Upper lobe of left lung (tissue), 6 donors: ENCODE measurements around the gene CNOT3. TPM values are rescaled to one million over a fixed set of nuclear protein-coding genes. Genes with fewer than 3 reads are reported as not detected.
A peak's percentile ranks its signal among the peaks of the same experiment; 100 is the strongest.
"Not testable (repeated sequence)": the region's sequence is repeated elsewhere in the genome, so short reads cannot be mapped to it uniquely, and the experiment has no call there.

Source experiments
- ATAC-seq, 2 donors: fragments of 200-7000 bp; cut with Tn5 transposase; one replicate each; pipeline ENCODE4 v1.9.1; 2022; ENCODE audit warnings: mild to moderate bottlenecking in 2 of 2, moderate library complexity in 2 of 2; ENCODE audit not compliant: low FRiP score in 2 of 2
- DNase-seq, 2 donors: peaks; one replicate each; pipeline ENCODE4 v3.0.0-alpha.2; 2019 to 2020
- H3K27ac ChIP-seq, 4 donors: fragments of 200-600 bp; sonication (generic); one replicate each; pipeline ENCODE4 v1.5.1; 2016 to 2019
- H3K27me3 ChIP-seq, 4 donors: fragments of 200-600 bp; sonication (generic); one replicate each; pipeline ENCODE4 v1.5.1; 2017 to 2019
- H3K36me3 ChIP-seq, 4 donors: fragments of 200-600 bp; sonication (generic); one replicate each; pipeline ENCODE4 v1.5.1; 2016 to 2019
- H3K4me1 ChIP-seq, 4 donors: fragments of 200-600 bp; sonication (generic); one replicate each; pipeline ENCODE4 v1.5.1; 2018 to 2019
- H3K4me3 ChIP-seq, 4 donors: fragments of 200-600 bp; sonication (generic); one replicate each; pipeline ENCODE4 v1.5.1; 2017 to 2019; ENCODE audit warnings: mild to moderate bottlenecking in 2 of 4, moderate library complexity in 1 of 4
- H3K9me3 ChIP-seq, 4 donors: fragments of 200-600 bp; sonication (generic); one replicate each; pipeline ENCODE4 v1.5.1; 2018 to 2019
- CTCF ChIP-seq, 6 experiments: fragments of 450-650 bp in 4 of 6; fragments of 200-600 bp in 2 of 6; sonication (generic) in 2 of 6; IDR thresholded peaks; one replicate each; pipeline ENCODE4 v1.5.1; 2016 to 2019; ENCODE audit warnings: antibody characterized with exemption in 6 of 6
- EP300 ChIP-seq, 4 donors: sonication (generic); formaldehyde crosslinking; IDR thresholded peaks; one replicate each; pipeline ENCODE4 v1.5.1; 2017; ENCODE audit warnings: antibody characterized with exemption in 4 of 4, control low read depth in 2 of 4
- POLR2A ChIP-seq, 4 donors: fragments of 450-650 bp; IDR thresholded peaks; one replicate each; pipeline ENCODE4 v1.5.1; 2016 to 2017; ENCODE audit warnings: antibody characterized with exemption in 4 of 4, mild to moderate bottlenecking in 2 of 4
- POLR2AphosphoS5 ChIP-seq, 2 donors: sonication (generic); formaldehyde crosslinking; IDR thresholded peaks; one replicate each; pipeline ENCODE4 v1.5.1; 2017; ENCODE audit warnings: antibody characterized with exemption in 2 of 2
- WGBS, 2 donors: methylation state at CpG; one replicate each; pipeline ENCODE4 v1.1.5; 2017 to 2018; 5-methylcytosine and 5-hydroxymethylcytosine counted together
- total RNA-seq, 6 donors: library from RNA; depleted of rRNA in 4 of 6; stranded (reverse); fragments of >200 nt in 4 of 6; gene quantifications; one replicate each; pipeline versions ENCODE4 v1.1.0 to v1.2.1, GENCODE V29; 2016 to 2021
- donor health status: DM: no; HTN: no; CAD: no; lungs with moderate emphysema.
- donor health status: DM: no; HTN: yes; CAD: no; lungs with severe emphysema.

CNOT3 gene
- total RNA-seq, 6 donors from 2014 or later = 18.8 to 65.0 (median 36.6) TPM

GRCh38 chr19:54191811-54192453 is 54.4 kb downstream of the CNOT3 start:
- H3K27ac ChIP-seq = peak overlapping the region; percentile 99 to 100 (median 99)
- H3K4me1 ChIP-seq = peaks cover 19 to 33% (median 22%) of the 10 kb centered on the region in 4 donors
- H3K36me3 ChIP-seq = peaks cover 0 to 22% (median 15%) of the 10 kb centered on the region in 4 donors
- no peak for ATAC-seq
- DNase-seq = peak in 1 of 2 donors; percentile 88
- no peaks in the 10 kb centered on the region for H3K27me3 ChIP-seq
- WGBS, 2 donors = 68 to 73% methylated on average over 16 to 19 of the region's 19 CpGs
- no peaks in the 10 kb centered on the region for H3K9me3 ChIP-seq
- TF ChIP-seq POLR2A (IDR thresholded peaks at IDR 0.05) (no peak), EP300 (IDR thresholded peaks at IDR 0.05) (no peak), POLR2AphosphoS5 (IDR thresholded peaks at IDR 0.05) (no peak), CTCF (IDR thresholded peaks at IDR 0.05) (no peak)
- peak overlapping the region; percentile 73 to 85 (median 80) for H3K4me3 ChIP-seq

GRCh38 chr19:54193011-54193410 is 55.4 kb downstream of the CNOT3 start:
- H3K27me3 ChIP-seq = no peaks in the 10 kb centered on the region
- 91 to 95% methylated on average over 11 of the region's 11 CpGs for WGBS, 2 donors

GRCh38 chr19:54194463-54194862 is 56.9 kb downstream of the CNOT3 start:
- H3K4me1 ChIP-seq = peaks cover 9 to 20% (median 11%) of the 10 kb centered on the region in 4 donors
- WGBS, 2 donors = 91 to 94% methylated on average over 12 of the region's 12 CpGs
- not testable (repeated sequence) for H3K27ac ChIP-seq, DNase-seq, ATAC-seq, H3K4me3 ChIP-seq, H3K9me3 ChIP-seq, H3K27me3 ChIP-seq
- H3K36me3 ChIP-seq = peaks cover 0 to 20% (median 14%) of the 10 kb centered on the region in 4 donors

More at GRCh38 chr19:54193011-54193410, 55.4 kb downstream of the CNOT3 start:
- H3K4me1 ChIP-seq = peaks cover 18 to 31% (median 20%) of the 10 kb centered on the region in 4 donors
- peak overlapping the region in 1 of 4 donors; percentile 99 for H3K27ac ChIP-seq
- peaks cover 0 to 20% (median 14%) of the 10 kb centered on the region in 4 donors for H3K36me3 ChIP-seq
- H3K4me3 ChIP-seq = no peak overlapping the region
- ATAC-seq (no peak), DNase-seq (no peak)
- no peaks in the 10 kb centered on the region for H3K9me3 ChIP-seq
- no peak for TF ChIP-seq CTCF (IDR thresholded peaks at IDR 0.05)
- TF ChIP-seq POLR2AphosphoS5 (IDR thresholded peaks at IDR 0.05) = no peak
- TF ChIP-seq POLR2A (IDR thresholded peaks at IDR 0.05) = no peak
- TF ChIP-seq EP300 (IDR thresholded peaks at IDR 0.05) = no peak

- DNase-seq = no peak
- no peaks in the 10 kb centered on the region for H3K9me3 ChIP-seq
- peaks cover 16 to 30% (median 19%) of the 10 kb centered on the region in 4 donors for H3K4me1 ChIP-seq
- H3K36me3 ChIP-seq = peaks cover 0 to 22% (median 14%) of the 10 kb centered on the region in 4 donors
- H3K27me3 ChIP-seq = no peaks in the 10 kb centered on the region
- 95 to 96% methylated on average over 7 of the region's 7 CpGs for WGBS, 2 donors
- no peak for ATAC-seq
- TF ChIP-seq EP300 (IDR thresholded peaks at IDR 0.05) (no peak), CTCF (IDR thresholded peaks at IDR 0.05) (no peak), POLR2AphosphoS5 (IDR thresholded peaks at IDR 0.05) (no peak), POLR2A (IDR thresholded peaks at IDR 0.05) (no peak)
- H3K27ac ChIP-seq = no peak overlapping the region
- no peak overlapping the region for H3K4me3 ChIP-seq
Observed at GRCh38 chr19:54196536-54196935, 59.0 kb downstream of the CNOT3 start.

GRCh38 chr19:54197121-54197520 is 59.6 kb downstream of the CNOT3 start:
- Histone ChIP-seq H3K27ac (no peak overlapping the region), H3K9me3 (no peaks in the 10 kb centered on the region), H3K36me3 (peaks cover 0 to 28% (median 20%) of the 10 kb centered on the region in 4 donors), H3K4me3 (no peak overlapping the region), H3K27me3 (no peaks in the 10 kb centered on the region), H3K4me1 (peaks cover 17 to 30% (median 19%) of the 10 kb centered on the region in 4 donors)
- 74 to 78% methylated on average over 3 of the region's 3 CpGs for WGBS, 2 donors
- no peak for DNase-seq
- TF ChIP-seq POLR2A (IDR thresholded peaks at IDR 0.05) (no peak), EP300 (IDR thresholded peaks at IDR 0.05) (no peak), CTCF (IDR thresholded peaks at IDR 0.05) (no peak), POLR2AphosphoS5 (IDR thresholded peaks at IDR 0.05) (no peak)
- no peak for ATAC-seq
